Measurements from ENCODE around the gene CHML. TPM values are rescaled to one million over a fixed set of nuclear protein-coding genes. Genes with fewer than 3 reads are reported as not detected.

CHML gene
- total and polyA plus RNA-seq, 2 experiments from 2014 or later = 3.3 to 8.8 TPM

GRCh38 chr1:241654019-241654418 is 13.8 kb upstream of the CHML start:
- no peaks in the 10 kb centered on the region for H3K36me3 ChIP-seq

GRCh38 chr1:241652012-241652411 is 11.8 kb upstream of the CHML start, which contains the start of gene WDR64:
Gene WDR64, plus strand, starts transcription at chr1:241652281. Its CDS starts 204 bp downstream, at chr1:241652485.
- Histone ChIP-seq H3K27me3 (no peaks in the 10 kb centered on the region), H3K27ac (no peak within 1 kb of the TSS), H3K36me3 (no peaks in the 10 kb centered on the region), H3K4me3 (no peak within 1 kb of the TSS), H3K9me3 (ENCODE audit: low read depth) (no peaks in the 10 kb centered on the region), H3K4me1 (ENCODE audit: low read depth) (peaks cover 6% of the 10 kb centered on the region)
- no peak for DNase-seq (ENCODE audit: low read depth in 1 of 2, low spot score in 1 of 2)
- TF ChIP-seq CTCF (IDR thresholded peaks at IDR 0.05; ENCODE audit: low read depth, low read length) = no peak

More at GRCh38 chr1:241654019-241654418, 13.8 kb upstream of the CHML start:
- H3K4me3 ChIP-seq = no peak overlapping the region
- no peak for DNase-seq (ENCODE audit: low read depth in 1 of 2, low spot score in 1 of 2)
- H3K27me3 ChIP-seq = no peaks in the 10 kb centered on the region
- TF ChIP-seq CTCF (IDR thresholded peaks at IDR 0.05; ENCODE audit: low read depth, low read length) = no peak
- no peak overlapping the region for H3K27ac ChIP-seq
- H3K4me1 ChIP-seq (ENCODE audit: low read depth) = peaks cover 6% of the 10 kb centered on the region
- H3K9me3 ChIP-seq (ENCODE audit: low read depth) = no peaks in the 10 kb centered on the region

GRCh38 chr1:241648159-241648558 is 8.0 kb upstream of the CHML start:
- Histone ChIP-seq H3K9me3 (ENCODE audit: low read depth) (no peaks in the 10 kb centered on the region), H3K36me3 (no peaks in the 10 kb centered on the region), H3K27ac (no peak overlapping the region), H3K4me1 (ENCODE audit: low read depth) (no peaks in the 10 kb centered on the region), H3K27me3 (no peaks in the 10 kb centered on the region), H3K4me3 (no peak overlapping the region)
- no peak for DNase-seq (ENCODE audit: low read depth in 1 of 2, low spot score in 1 of 2)
- no peak for TF ChIP-seq CTCF (IDR thresholded peaks at IDR 0.05; ENCODE audit: low read depth, low read length)

GRCh38 chr1:241647658-241648057 is 7.5 kb upstream of the CHML start:
- H3K9me3 ChIP-seq (ENCODE audit: low read depth) = no peaks in the 10 kb centered on the region
- no peak for DNase-seq (ENCODE audit: low read depth in 1 of 2, low spot score in 1 of 2)
- H3K4me3 ChIP-seq = no peak overlapping the region
- H3K27me3 ChIP-seq = no peaks in the 10 kb centered on the region
- no peaks in the 10 kb centered on the region for H3K4me1 ChIP-seq (ENCODE audit: low read depth)
- no peaks in the 10 kb centered on the region for H3K36me3 ChIP-seq
- TF ChIP-seq CTCF (IDR thresholded peaks at IDR 0.05; ENCODE audit: low read depth, low read length) = no peak
- H3K27ac ChIP-seq = no peak overlapping the region

- Histone ChIP-seq H3K4me1 (ENCODE audit: low read depth) (no peaks in the 10 kb centered on the region), H3K27me3 (no peaks in the 10 kb centered on the region), H3K4me3 (no peak overlapping the region), H3K9me3 (ENCODE audit: low read depth) (no peaks in the 10 kb centered on the region), H3K36me3 (no peaks in the 10 kb centered on the region), H3K27ac (no peak overlapping the region)
- TF ChIP-seq CTCF (IDR thresholded peaks at IDR 0.05; ENCODE audit: low read depth, low read length) = no peak
- DNase-seq (ENCODE audit: low read depth in 1 of 2, low spot score in 1 of 2) = no peak
Measured at GRCh38 chr1:241646201-241646600, 6.0 kb upstream of the CHML start.

- Histone ChIP-seq H3K36me3 (no peaks in the 10 kb centered on the region), H3K27me3 (no peaks in the 10 kb centered on the region)
- DNase-seq (ENCODE audit: low read depth in 1 of 2, low spot score in 1 of 2) = no peak
Measured at GRCh38 chr1:241645199-241645598, 5.0 kb upstream of the CHML start.

More at GRCh38 chr1:241645199-241645598, 5.0 kb upstream of the CHML start:
- Histone ChIP-seq H3K4me1 (ENCODE audit: low read depth) (no peaks in the 10 kb centered on the region), H3K9me3 (ENCODE audit: low read depth) (no peaks in the 10 kb centered on the region), H3K27ac (no peak overlapping the region), H3K4me3 (no peak overlapping the region)
- TF ChIP-seq CTCF (IDR thresholded peaks at IDR 0.05; ENCODE audit: low read depth, low read length) = no peak

Measured in cardiac muscle cell (in vitro differentiated cells and primary cell).